Upper lobe of left lung (tissue), 4 donors: ENCODE data around the gene KLRF1.

ENCODE experiments used
- CTCF ChIP-seq, 6 experiments: fragments of 450-650 bp in 4 of 6; fragments of 200-600 bp in 2 of 6; sonication (generic) in 2 of 6; IDR thresholded peaks; one replicate each; pipeline ENCODE4 v1.5.1; 2016 to 2019; ENCODE audit warnings: antibody characterized with exemption in 6 of 6
- EP300 ChIP-seq, 4 donors: sonication (generic); formaldehyde crosslinking; IDR thresholded peaks; one replicate each; pipeline ENCODE4 v1.5.1; 2017; ENCODE audit warnings: antibody characterized with exemption in 4 of 4, control low read depth in 2 of 4
- POLR2A ChIP-seq, 4 donors: fragments of 450-650 bp; IDR thresholded peaks; one replicate each; pipeline ENCODE4 v1.5.1; 2016 to 2017; ENCODE audit warnings: antibody characterized with exemption in 4 of 4, mild to moderate bottlenecking in 2 of 4

- no peak for TF ChIP-seq CTCF (IDR thresholded peaks at IDR 0.05)
- no peak for TF ChIP-seq POLR2A (IDR thresholded peaks at IDR 0.05)
- no peak for TF ChIP-seq EP300 (IDR thresholded peaks at IDR 0.05)
Measured at GRCh38 chr12:9820281-9820930, 6.9 kb upstream of the KLRF1 start.
